ENCODE data around the gene ZCCHC24. TPM values are rescaled to one million over a fixed set of nuclear protein-coding genes. Genes with fewer than 3 reads are reported as not detected.

ZCCHC24 gene
- total RNA-seq, 4 donors from 2014 or later = 2.8 to 39.6 (median 9.3) TPM

DNA sequence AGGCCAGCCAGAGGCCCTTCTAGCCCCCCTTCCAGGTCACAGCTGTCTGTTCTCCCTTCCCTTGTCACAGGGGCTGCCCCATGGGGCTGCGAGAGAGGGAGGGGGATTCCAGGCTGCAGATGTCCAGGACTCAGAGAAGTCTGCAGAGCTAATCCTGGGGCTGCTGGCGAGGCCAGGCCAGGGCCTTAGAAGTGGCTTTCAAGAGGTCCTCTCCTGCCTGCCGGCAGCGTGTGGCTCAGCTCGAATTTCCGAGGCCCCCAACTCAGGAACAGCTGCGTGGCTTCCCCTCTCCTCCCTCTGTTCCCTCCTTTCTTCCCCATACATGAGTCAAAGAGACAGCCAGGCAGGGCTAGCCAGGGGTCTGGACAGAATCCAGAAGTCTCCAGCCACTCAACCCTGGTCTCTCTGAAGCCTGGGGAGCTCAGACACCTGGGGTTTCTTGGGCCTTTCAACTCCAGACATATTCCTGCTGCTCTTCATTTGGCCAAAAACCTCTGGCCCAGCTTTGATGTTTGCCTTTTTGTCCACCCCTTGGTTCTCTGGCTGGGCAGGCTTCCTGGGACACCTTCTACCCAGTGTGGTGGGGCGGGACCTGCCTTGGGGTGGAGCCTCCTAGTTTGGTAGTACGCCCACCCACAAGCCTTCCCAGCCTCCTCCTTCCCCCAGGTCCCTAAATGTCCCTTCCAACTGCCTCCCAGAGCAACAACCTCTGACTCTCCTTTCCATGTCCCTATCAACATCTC is 45.1 kb upstream of the ZCCHC24 start:
- Histone ChIP-seq H3K36me3 (no peaks in the 10 kb centered on the region), H3K4me1 (no peaks in the 10 kb centered on the region), H3K9me3 (no peaks in the 10 kb centered on the region), H3K4me3 (no peak overlapping the region), H3K27ac (peak overlapping the region in 2 of 4 donors; percentile 16 to 33), H3K27me3 (no peaks in the 10 kb centered on the region)
- TF ChIP-seq POLR2A (IDR thresholded peaks at IDR 0.05) = no peak
- TF ChIP-seq, protein P1, sequence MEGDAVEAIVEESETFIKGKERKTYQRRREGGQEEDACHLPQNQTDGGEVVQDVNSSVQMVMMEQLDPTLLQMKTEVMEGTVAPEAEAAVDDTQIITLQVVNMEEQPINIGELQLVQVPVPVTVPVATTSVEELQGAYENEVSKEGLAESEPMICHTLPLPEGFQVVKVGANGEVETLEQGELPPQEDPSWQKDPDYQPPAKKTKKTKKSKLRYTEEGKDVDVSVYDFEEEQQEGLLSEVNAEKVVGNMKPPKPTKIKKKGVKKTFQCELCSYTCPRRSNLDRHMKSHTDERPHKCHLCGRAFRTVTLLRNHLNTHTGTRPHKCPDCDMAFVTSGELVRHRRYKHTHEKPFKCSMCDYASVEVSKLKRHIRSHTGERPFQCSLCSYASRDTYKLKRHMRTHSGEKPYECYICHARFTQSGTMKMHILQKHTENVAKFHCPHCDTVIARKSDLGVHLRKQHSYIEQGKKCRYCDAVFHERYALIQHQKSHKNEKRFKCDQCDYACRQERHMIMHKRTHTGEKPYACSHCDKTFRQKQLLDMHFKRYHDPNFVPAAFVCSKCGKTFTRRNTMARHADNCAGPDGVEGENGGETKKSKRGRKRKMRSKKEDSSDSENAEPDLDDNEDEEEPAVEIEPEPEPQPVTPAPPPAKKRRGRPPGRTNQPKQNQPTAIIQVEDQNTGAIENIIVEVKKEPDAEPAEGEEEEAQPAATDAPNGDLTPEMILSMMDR (IDR thresholded peaks at IDR 0.05) = no peak
- DNase-seq = no peak

DNA sequence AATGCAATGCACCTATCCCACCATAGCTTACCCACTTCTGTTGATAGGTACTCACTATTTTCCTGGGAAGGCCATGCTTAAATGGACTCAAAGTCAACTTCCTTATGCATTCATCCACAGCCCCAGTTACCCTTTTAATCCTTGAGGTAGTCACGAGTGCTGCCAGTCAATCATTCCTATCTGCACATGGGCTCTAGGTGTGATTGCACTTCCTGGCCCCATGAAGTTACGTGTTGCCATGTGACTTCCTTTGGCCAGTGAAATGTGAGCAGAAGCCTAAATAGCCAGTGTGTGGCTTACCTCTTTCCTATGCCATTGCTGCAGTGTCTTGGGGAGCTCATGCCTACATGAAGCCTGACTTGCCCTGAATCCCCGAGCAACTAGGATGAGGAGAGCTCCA is 43.4 kb upstream of the ZCCHC24 start:
- Histone ChIP-seq H3K9me3 (no peaks in the 10 kb centered on the region), H3K27ac (no peak overlapping the region), H3K27me3 (no peaks in the 10 kb centered on the region), H3K36me3 (no peaks in the 10 kb centered on the region), H3K4me3 (no peak overlapping the region), H3K4me1 (no peaks in the 10 kb centered on the region)
- no peak for TF ChIP-seq POLR2A (IDR thresholded peaks at IDR 0.05)
- TF ChIP-seq, protein P1 (IDR thresholded peaks at IDR 0.05) = no peak
- DNase-seq = no peak

DNA sequence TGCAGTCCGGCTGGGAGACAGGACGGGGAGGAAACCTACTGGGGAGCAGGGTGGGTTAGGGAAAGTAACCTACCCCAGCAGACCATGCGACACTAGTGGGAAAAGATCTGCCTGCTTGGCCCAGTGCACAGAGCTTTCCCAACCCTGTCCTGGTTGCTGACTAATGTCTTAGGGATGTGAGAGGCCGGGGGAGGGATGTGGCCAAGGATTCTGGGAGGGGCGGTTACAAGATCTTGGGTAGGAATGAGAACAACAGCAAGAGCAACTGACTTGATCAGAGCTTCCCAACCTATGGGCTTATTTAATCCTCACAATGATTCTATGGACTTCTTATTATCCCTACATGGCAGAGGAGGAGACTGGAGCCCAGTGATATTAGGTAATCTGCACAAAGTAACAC is 42.9 kb upstream of the ZCCHC24 start:
- H3K36me3 ChIP-seq = no peaks in the 10 kb centered on the region
- peak in 2 of 3 donors; percentile 30 to 67 for DNase-seq
- H3K9me3 ChIP-seq = no peaks in the 10 kb centered on the region
- H3K27ac ChIP-seq = peak overlapping the region in 3 of 4 donors; percentile 32 to 52 (median 36)
- H3K4me1 ChIP-seq = no peaks in the 10 kb centered on the region
- no peak overlapping the region for H3K4me3 ChIP-seq
- TF ChIP-seq POLR2A (IDR thresholded peaks at IDR 0.05) = no peak
- TF ChIP-seq, protein P1 (IDR thresholded peaks at IDR 0.05) = no peak
- no peaks in the 10 kb centered on the region for H3K27me3 ChIP-seq

DNA sequence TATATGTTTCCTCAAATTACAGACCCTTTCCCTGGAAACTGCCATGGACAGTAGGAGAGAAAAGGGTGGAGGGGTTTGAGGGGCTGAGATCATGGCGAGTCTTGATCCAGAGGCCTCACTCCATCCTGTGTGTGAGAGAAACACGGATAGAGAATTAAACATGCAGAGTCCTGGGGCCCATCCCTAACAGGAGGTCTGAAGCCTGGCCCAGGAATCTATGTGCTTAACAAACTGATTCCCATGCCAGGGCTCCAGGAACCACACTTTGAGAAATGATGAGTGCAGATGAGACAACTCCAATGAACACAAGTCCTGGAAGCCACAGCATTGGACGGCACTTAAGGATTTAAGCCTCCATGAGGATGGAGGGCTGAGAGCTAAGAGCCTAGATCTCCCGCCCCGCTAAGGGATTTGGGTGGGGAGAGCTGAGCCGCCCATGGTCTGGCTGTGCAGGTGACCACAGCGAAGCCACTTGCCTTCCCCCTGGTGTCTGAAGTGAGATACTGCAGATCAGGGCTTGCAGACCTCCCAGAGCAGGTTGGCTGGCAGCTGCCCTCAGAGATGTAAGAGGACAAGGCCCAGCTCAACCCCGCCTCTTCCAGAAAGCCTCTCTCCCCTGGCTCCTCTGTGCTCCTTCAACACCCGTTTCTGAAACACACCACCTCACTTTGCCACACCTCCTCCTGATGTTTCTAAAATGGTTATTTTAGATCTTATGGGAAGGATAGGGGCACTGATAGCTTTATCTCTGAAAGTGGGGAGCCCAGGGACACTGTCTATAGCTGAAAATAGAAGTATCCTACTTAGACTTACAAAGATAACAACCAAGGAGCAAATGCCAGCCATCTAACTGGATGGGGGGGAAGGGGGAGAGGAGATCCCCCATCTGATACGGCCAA is 42.1 kb upstream of the ZCCHC24 start:
- DNase-seq = peak in 2 of 3 donors; percentile 38 to 65
- Histone ChIP-seq H3K9me3 (no peaks in the 10 kb centered on the region), H3K27me3 (no peaks in the 10 kb centered on the region), H3K4me3 (no peak overlapping the region), H3K27ac (peak overlapping the region in 3 of 4 donors; percentile 32 to 52 (median 36)), H3K36me3 (no peaks in the 10 kb centered on the region), H3K4me1 (no peaks in the 10 kb centered on the region)
- TF ChIP-seq POLR2A (IDR thresholded peaks at IDR 0.05) = no peak
- TF ChIP-seq, protein P1 (IDR thresholded peaks at IDR 0.05) = peak; percentile 35 to 64 (median 54)

DNA sequence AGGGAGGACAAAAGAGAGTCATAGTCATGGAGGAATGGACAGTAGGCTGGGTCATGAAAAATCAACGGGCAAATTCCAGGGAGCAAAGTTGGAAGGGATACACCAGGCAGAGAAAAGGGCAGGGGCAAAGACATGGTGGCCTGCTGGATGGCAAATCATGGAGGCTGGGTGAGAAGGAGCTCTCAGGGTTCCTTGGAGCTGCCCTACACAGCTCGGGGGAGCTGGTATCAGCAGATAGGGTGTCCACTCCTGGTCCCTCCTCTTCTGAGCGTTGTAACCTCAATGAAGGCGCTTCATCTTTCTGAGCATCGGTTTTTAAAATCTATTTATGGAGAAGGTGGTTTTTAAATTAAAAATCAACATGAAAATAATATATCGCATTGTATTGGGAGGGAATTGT is 39.1 kb upstream of the ZCCHC24 start:
- Histone ChIP-seq H3K9me3 (no peaks in the 10 kb centered on the region), H3K4me3 (no peak overlapping the region), H3K4me1 (no peaks in the 10 kb centered on the region), H3K36me3 (no peaks in the 10 kb centered on the region), H3K27ac (no peak overlapping the region), H3K27me3 (no peaks in the 10 kb centered on the region)
- TF ChIP-seq, protein P1 (IDR thresholded peaks at IDR 0.05) = no peak
- TF ChIP-seq POLR2A (IDR thresholded peaks at IDR 0.05) = no peak
- DNase-seq = no peak

All from Peyer's patch (tissue), 4 donors.